ENCODE measurements around the gene DLX3. TPM values are rescaled to one million over a fixed set of nuclear protein-coding genes. Genes with fewer than 3 reads are reported as not detected.

The DLX3 gene
- total and polyA plus RNA-seq, 2 of the 8 experiments (the other 6 are each of a cell fraction or from before 2014, with no cell fraction given), result 0.15 to 0.20 TPM

DNA sequence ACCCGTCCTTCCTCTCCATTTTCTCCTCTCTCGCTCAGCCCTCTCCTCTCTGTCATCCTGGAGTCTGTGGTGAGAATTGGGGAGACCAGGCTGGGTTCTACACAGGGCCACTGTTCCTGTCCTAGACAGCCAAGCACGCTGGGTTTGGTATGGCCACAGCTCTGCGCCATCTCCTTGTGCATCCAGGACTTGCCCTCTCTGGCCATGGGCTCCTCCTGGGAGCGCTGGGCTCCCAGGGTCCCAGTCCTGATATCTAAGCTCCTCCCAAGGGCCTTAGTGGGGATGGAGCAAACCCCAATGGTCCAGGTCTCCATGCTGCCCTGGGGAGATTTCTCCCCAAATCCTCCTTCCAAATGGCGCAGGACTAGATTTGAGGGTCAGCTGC is 33.7 kb upstream of the DLX3 start:
- Histone ChIP-seq H3K9ac (replicated peaks in 1 of 4; ENCODE audit: extremely low read depth in 1 of 4, low read depth in 3 of 4, low read length in 3 of 4) (no peak overlapping the region), H4K8ac (ENCODE audit: extremely low read depth, insufficient read depth, low read length) (no peak overlapping the region; the same call in 1 of the 2 replicates), H3K9me3 (ENCODE audit: insufficient read depth in 2 of 2, low read depth in 1 of 2, low read length in 1 of 2) (peaks cover 5 to 13% of the 10 kb centered on the region in 2 experiments; a peak in 3 of 4 replicates), H3K23me2 (ENCODE audit: low read depth, low read length) (no peaks in the 10 kb centered on the region; the same call in 1 of the 2 replicates), H2BK12ac (ENCODE audit: low read depth, low read length) (peak overlapping the region; percentile 98), H3K4me1 (replicated peaks in 1 of 4; ENCODE audit: control insufficient read depth in 3 of 4, insufficient read depth in 4 of 4, low read length in 3 of 4) (peaks cover 0 to 20% (median 14%) of the 10 kb centered on the region in 4 experiments; a peak in 6 of 7 replicates), H4K5ac (ENCODE audit: insufficient read length, low read depth, low read length) (no peak overlapping the region), H3K27ac (ENCODE audit: low read depth, low read length) (no peak overlapping the region), H3K79me2 (ENCODE audit: control insufficient read depth in 1 of 2, insufficient read depth in 2 of 2, low read length in 2 of 2) (no peaks in the 10 kb centered on the region), H2BK120ac (replicated peaks; ENCODE audit: low read depth, low read length) (peak overlapping the region; percentile 62), H3K14ac (ENCODE audit: insufficient read length) (peak overlapping the region; percentile 72), H3K79me1 (ENCODE audit: low read depth, low read length) (no peaks in the 10 kb centered on the region), H3K4me2 (ENCODE audit: insufficient read depth in 1 of 2, low read depth in 2 of 2, low read length in 2 of 2) (peak overlapping the region; percentile 4 to 57), H2BK5ac (ENCODE audit: low read depth, low read length) (peak overlapping the region; percentile 71; the same call in 1 of the 2 replicates), H2AK5ac (ENCODE audit: low read depth, low read length) (peak overlapping the region; percentile 54; the same call in 1 of the 2 replicates), H3K4ac (replicated peaks; ENCODE audit: insufficient read length, low read depth, low read length) (no peak overlapping the region), H3K18ac (ENCODE audit: extremely low read depth, low read length) (peak overlapping the region; percentile 55), H2BK15ac (ENCODE audit: low read length) (peak overlapping the region; percentile 67; the same call in 1 of the 2 replicates), H2AFZ (ENCODE audit: low read length) (peak overlapping the region; percentile 97), H3K4me3 (ENCODE audit: extremely low read depth in 1 of 4, insufficient read depth in 2 of 4, low read depth in 3 of 4, low read length in 4 of 4) (peak overlapping the region in 1 of 4 experiments; percentile 22; a peak in 1 of 8 replicates), H4K20me1 (replicated peaks in 1 of 2; ENCODE audit: control insufficient read depth in 1 of 2, insufficient read depth in 2 of 2, low read length in 2 of 2) (peaks cover 0 to 2% of the 10 kb centered on the region in 2 experiments), H3K56ac (replicated peaks; ENCODE audit: insufficient read length, low read depth, low read length) (no peak overlapping the region), H4K91ac (replicated peaks; ENCODE audit: insufficient read length, low read length) (peak overlapping the region; percentile 45), H3K23ac (ENCODE audit: insufficient read length) (no peak overlapping the region), H3K27me3 (replicated peaks in 1 of 4; ENCODE audit: control insufficient read depth in 3 of 4, extremely low read depth in 1 of 4, insufficient read depth in 3 of 4, low read length in 3 of 4) (0 out of 7 replicates have a peak, but pooled peaks cover 0 to 5% (median 0%) of the 10 kb centered on the region in 4 experiments), H3K36me3 (ENCODE audit: control insufficient read depth in 2 of 4, insufficient read depth in 4 of 4, low read length in 3 of 4) (no peaks in the 10 kb centered on the region), H2BK20ac (ENCODE audit: low read length) (peak overlapping the region; percentile 40; the same call in 1 of the 2 replicates)
- DNase-seq (ENCODE audit: low read depth in 1 of 2, low spot score in 2 of 2) (no peak), FAIRE-seq (no peak)
- ChIA-PET CTCF (ENCODE audit: partially characterized antibody) (interaction anchor here (0.6 to 9.1 kb wide), 18 partner anchors 9 to 834 kb away, joined by 3 to 158 read pairs (median 4); partner anchors contain the start of genes DLX3, ITGA3 and PDK2), POLR2A (ENCODE audit: partially characterized antibody) (interaction anchor here (1.0 to 4.3 kb wide), 6 partner anchors 9 to 95 kb away, joined by 3 to 23 read pairs (median 4); partner anchors contain the start of gene ITGA3)
- TF ChIP-seq TAF1 (IDR thresholded peaks at IDR 0.05; ENCODE audit: low read depth, low read length), result 0 out of 2 replicates have a peak, but pooled peaks have one; percentile 7
- no peak for TF ChIP-seq PHF8 (conservative IDR thresholded peaks at IDR 0.05; ENCODE audit: low read depth, low read length)
- WGBS, 2 experiments (ENCODE audit: extremely low coverage in 1 of 2, insufficient coverage in 1 of 2, insufficient read length in 1 of 2, insufficient replicate concordance in 2 of 2, low coverage in 1 of 2, low lambda C conversion rate in 2 of 2, missing lambda C conversion rate in 1 of 2), result 64% methylated on average over 6 of the region's 6 CpGs; no CpG with 5 or more reads in 1 of the 2 experiments
